ENCODE measurements around the gene OSBP2. TPM values are rescaled to one million over a fixed set of nuclear protein-coding genes. Genes with fewer than 3 reads are reported as not detected.

Gene OSBP2
- total RNA-seq, result 0.53 TPM

- peak in 1 of 2 donors; percentile 65 for DNase-seq (ENCODE audit: low spot score in 2 of 2)
- H3K9me3 ChIP-seq, result no peaks in the 10 kb centered on the region
- intact Hi-C loops (cut with DNase I), result loop anchor here (2.0 kb wide), 1 partner anchor 60 kb away; the partner anchor contains the start of gene SLC35E4
- no peaks in the 10 kb centered on the region for H3K27me3 ChIP-seq
- H3K27ac ChIP-seq, result no peak within 1 kb of the TSS
- peak within 1 kb of the TSS; percentile 73 to 74 for H3K4me3 ChIP-seq
- peaks cover 0 to 8% of the 10 kb centered on the region in 2 donors for H3K4me1 ChIP-seq
- TF ChIP-seq CTCF (IDR thresholded peaks at IDR 0.05), result peak in 1 of 3 experiments; percentile 15
- no peaks in the 10 kb centered on the region for H3K36me3 ChIP-seq
Observed at GRCh38 chr22:30694640-30695350, at the start of gene OSBP2. Gene OSBP2, plus strand, starts transcription at chr22:30694874. Its CDS starts 36 bp downstream, at chr22:30694910.

GRCh38 chr22:30646518-30647160, 48.0 kb upstream of the OSBP2 start:
- Histone ChIP-seq H3K9me3 (no peaks in the 10 kb centered on the region), H3K36me3 (peaks cover 0 to 6% of the 10 kb centered on the region in 2 donors), H3K27ac (no peak overlapping the region), H3K27me3 (no peaks in the 10 kb centered on the region), H3K4me3 (no peak overlapping the region), H3K4me1 (no peaks in the 10 kb centered on the region)
- TF ChIP-seq CTCF (IDR thresholded peaks at IDR 0.05), result no peak
- intact Hi-C loops (cut with DNase I), result no loop called here
- no peak for DNase-seq (ENCODE audit: low spot score in 2 of 2)

- TF ChIP-seq CTCF (IDR thresholded peaks at IDR 0.05), result no peak
- no peaks in the 10 kb centered on the region for H3K4me1 ChIP-seq
Observed at GRCh38 chr22:30647536-30647935, 47.1 kb upstream of the OSBP2 start.

GRCh38 chr22:30648825-30649224, 45.8 kb upstream of the OSBP2 start:
- peaks cover 0 to 6% of the 10 kb centered on the region in 2 donors for H3K36me3 ChIP-seq
- TF ChIP-seq CTCF (IDR thresholded peaks at IDR 0.05), result no peak
- H3K27me3 ChIP-seq, result no peaks in the 10 kb centered on the region
- H3K4me3 ChIP-seq, result no peak overlapping the region
- H3K9me3 ChIP-seq, result no peaks in the 10 kb centered on the region
- intact Hi-C loops (cut with DNase I), result no loop called here
- no peaks in the 10 kb centered on the region for H3K4me1 ChIP-seq
- H3K27ac ChIP-seq, result peak overlapping the region in 1 of 2 donors; percentile 34
- no peak for DNase-seq (ENCODE audit: low spot score in 2 of 2)

More at GRCh38 chr22:30647536-30647935, 47.1 kb upstream of the OSBP2 start:
- no peaks in the 10 kb centered on the region for H3K9me3 ChIP-seq
- H3K36me3 ChIP-seq, result peaks cover 0 to 6% of the 10 kb centered on the region in 2 donors
- H3K27me3 ChIP-seq, result no peaks in the 10 kb centered on the region
- DNase-seq (ENCODE audit: low spot score in 2 of 2), result no peak
- no peak overlapping the region for H3K4me3 ChIP-seq
- H3K27ac ChIP-seq, result no peak overlapping the region
- intact Hi-C loops (cut with DNase I), result no loop called here

GRCh38 chr22:30649430-30650007, 45.2 kb upstream of the OSBP2 start:
- peak; percentile 27 to 80 for DNase-seq (ENCODE audit: low spot score in 2 of 2)
- intact Hi-C loops (cut with DNase I), result no loop called here
- Histone ChIP-seq H3K27ac (peak overlapping the region in 1 of 2 donors; percentile 34), H3K36me3 (peaks cover 0 to 9% of the 10 kb centered on the region in 2 donors), H3K4me1 (no peaks in the 10 kb centered on the region), H3K4me3 (no peak overlapping the region), H3K27me3 (no peaks in the 10 kb centered on the region), H3K9me3 (no peaks in the 10 kb centered on the region)
- TF ChIP-seq CTCF (IDR thresholded peaks at IDR 0.05), result no peak
